SK-N-SH treated with all-trans-retinoic acid at 6 μM for 48 hours (cell line): ENCODE results near the gene ST6GALNAC3.

Source experiments
- ARNTL ChIP-seq: fragments of 450-650 bp; formaldehyde crosslinking; IDR thresholded peaks from 2 replicates; pipeline ENCODE4 v1.5.0; 2020; ENCODE audit warnings: low read depth, mild to moderate bottlenecking, moderate library complexity, borderline replicate concordance
- CREB5 ChIP-seq: fragments of 250-450 bp; sonication (Bioruptor Pico); IDR thresholded peaks from 2 replicates; pipeline ENCODE4 v1.5.1; 2020; ENCODE audit warnings: low read depth, mild to moderate bottlenecking, moderate library complexity
- PATZ1 ChIP-seq: fragments of 250-450 bp; sonication (Bioruptor Pico); IDR thresholded peaks from 2 replicates; pipeline ENCODE4 v1.8.0; 2020; ENCODE audit warnings: mild to moderate bottlenecking, moderate library complexity, borderline replicate concordance
- TSHZ2 ChIP-seq: fragments of 250-450 bp; sonication (Bioruptor Pico); IDR thresholded peaks from 2 replicates; pipeline ENCODE4 v1.5.0; 2020; ENCODE audit warnings: mild to moderate bottlenecking, moderate library complexity

- no peak for TF ChIP-seq TSHZ2 (CRISPR knock-in tag)
- TF ChIP-seq CREB5 (CRISPR knock-in tag): no peak
- TF ChIP-seq PATZ1 (CRISPR knock-in tag): no peak
- no peak for TF ChIP-seq ARNTL (CRISPR knock-in tag)
Observed at GRCh38 chr1:76477156-76477555, 402.6 kb downstream of the ST6GALNAC3 start.
